HG03354 (cell line): Measurements from ENCODE around the gene RAB39B.
"Not testable (repeated sequence)": the region's sequence is repeated elsewhere in the genome, so short reads cannot be mapped to it uniquely, and the experiment has no call there.

Experiments used
- ATAC-seq: cut with Tn5 transposase; IDR thresholded peaks from one replicate; pipeline ENCODE4 v1.9.1; 2021; ENCODE audit warnings: mild to moderate bottlenecking; ENCODE audit not compliant: unreplicated experiment, poor library complexity, severe bottlenecking

RAB39B gene, protein sequence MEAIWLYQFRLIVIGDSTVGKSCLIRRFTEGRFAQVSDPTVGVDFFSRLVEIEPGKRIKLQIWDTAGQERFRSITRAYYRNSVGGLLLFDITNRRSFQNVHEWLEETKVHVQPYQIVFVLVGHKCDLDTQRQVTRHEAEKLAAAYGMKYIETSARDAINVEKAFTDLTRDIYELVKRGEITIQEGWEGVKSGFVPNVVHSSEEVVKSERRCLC

DNA sequence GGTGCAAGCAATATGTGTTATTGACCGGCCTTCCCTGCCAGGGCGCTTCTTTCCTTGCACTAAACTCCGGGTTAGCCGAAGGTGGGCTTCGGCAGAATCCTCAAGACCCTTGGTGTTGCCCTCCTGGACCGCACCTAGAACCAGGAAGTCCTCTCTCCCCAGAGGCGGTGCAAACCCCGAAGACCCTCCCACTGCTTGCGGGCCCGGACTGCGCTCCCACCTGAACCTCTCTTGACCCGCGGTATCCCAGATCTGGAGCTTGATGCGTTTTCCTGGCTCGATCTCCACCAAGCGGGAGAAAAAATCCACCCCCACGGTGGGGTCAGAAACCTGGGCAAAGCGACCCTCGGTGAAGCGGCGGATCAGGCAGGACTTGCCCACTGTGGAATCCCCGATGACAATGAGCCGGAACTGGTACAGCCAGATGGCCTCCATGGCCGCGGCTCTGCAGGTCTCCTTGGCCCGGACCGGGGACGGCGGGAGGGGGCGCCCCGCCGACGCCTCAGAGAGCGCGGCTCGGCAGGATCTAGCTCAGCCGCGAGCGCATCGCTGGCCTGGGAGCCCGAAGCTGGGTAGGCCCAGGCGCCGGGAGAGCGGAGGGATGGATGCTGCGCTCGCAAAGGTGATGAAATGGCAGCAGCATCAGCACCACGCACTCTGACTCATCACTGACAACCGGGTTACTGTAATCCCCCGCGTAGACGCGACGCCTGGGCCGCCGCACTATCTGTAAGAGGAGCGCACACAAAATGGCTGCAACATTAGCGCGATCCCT, at the start of gene RAB39B:
Gene RAB39B, minus strand, starts transcription at position 638 of the 775 bp plus-strand sequence. Its CDS starts 203 bp downstream, at position 435.
- ATAC-seq = peak; percentile 92

DNA sequence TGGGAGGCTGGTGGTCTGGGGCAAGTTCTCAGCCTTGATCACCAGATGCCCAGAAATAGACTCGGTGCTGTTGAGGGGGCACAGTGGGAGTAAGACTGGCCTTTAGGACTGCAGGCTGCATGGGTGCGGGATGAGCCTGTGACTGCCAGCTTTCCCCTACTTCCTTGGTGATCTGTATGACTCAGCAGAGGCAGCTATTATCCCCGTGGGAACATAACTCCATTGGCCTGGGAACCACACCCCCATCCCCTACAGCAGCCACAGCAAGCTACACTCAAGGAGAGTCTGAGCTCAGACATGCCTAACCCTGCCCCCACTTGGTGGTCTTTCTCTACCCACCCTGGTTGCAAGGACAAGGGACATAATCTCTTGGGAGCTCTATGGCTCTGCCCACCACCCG, 49.5 kb upstream of the RAB39B start:
- no peak for ATAC-seq

DNA sequence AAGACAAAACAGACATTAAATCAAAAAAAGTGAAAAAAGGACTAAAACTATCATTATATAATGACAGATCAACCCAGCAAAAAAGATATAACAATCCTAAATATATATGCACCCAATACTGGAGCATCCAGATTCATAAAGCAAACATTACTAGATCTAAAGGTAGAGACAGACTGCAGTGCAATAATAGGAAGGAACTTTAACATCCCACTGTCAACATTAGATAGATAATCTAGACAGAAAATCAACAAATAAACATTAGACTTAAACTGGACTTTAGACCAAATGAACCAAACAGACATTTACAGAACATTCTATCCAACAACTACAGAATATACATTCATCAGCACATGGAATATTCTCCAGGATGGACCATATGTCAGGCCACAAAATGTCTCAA, 29.5 kb upstream of the RAB39B start:
- no peak for ATAC-seq

DNA sequence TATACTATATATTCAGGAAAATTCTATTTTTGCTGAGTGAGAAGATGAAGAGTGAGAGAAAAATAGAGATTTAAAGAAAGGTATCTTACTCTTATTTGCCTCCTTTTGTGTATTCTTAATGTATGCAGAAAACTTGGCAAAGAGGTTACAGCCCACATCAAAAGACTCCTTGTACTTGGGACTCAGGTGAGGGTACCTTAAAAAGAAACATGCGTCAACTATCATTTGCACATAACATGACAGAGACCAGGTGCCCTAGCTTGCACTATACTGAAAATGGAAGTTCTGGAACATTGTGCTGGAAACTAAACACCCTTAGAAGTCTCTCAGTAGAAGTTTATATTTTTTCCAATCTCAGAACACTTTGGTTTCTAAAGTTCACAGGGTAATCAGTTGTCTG, 15.6 kb upstream of the RAB39B start:
- no peak for ATAC-seq

DNA sequence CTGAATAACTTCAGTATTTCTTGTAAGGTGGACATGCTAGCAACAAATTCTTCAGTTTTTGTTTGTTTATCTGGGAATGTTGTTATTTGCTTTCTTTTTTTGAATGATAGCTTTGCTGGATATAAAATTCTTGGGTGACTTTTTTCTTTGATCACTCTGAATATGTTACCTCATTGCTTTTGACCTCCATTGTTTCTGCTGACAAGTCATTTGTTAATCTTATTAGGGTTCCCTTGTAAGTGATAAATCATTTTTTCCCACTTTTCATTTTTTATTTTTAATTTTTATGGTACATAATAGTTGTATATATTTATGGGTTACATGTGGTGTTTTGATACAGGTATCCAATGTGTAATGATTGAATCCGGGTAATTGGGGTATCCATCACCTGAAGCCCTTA, 6.7 kb upstream of the RAB39B start:
- no peak for ATAC-seq

DNA sequence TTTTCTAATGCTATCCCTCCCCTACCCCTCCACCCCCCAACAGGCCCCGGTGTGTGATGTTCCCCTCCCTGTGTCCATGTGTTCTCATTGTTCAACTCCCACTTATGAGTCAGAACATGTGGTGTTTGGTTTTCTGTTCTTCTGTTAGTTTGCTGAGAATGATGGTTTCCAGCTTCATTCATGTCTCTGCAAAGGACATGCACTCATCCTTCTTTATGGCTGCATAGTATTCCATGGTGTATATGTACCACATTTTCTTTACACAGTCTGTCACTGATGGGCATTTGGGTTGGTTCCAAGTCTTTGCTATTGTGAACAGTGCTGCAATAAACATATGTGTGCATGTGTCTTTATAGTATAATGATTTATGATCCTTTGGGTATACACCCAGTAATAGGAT, 3.7 kb upstream of the RAB39B start:
- ATAC-seq = not testable (repeated sequence)

DNA sequence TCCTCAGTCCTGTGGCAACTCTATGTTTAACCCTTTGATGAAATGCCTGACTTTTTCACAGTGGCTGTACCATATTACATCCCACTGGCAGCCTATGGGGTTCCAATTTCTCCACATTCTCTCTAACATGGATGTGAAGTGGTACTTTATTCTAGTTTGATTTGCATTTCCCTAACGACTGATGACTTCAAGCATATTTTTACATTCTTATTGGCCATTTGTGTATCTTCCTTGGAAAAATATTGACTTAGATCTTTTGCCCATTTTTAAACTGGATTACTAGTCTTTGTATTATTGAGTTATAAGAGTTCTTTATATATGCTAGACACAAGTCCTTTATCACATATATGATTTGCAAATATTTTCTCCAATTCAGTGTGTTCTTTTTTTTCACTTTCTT, 2.1 kb upstream of the RAB39B start:
- ATAC-seq = no peak

DNA sequence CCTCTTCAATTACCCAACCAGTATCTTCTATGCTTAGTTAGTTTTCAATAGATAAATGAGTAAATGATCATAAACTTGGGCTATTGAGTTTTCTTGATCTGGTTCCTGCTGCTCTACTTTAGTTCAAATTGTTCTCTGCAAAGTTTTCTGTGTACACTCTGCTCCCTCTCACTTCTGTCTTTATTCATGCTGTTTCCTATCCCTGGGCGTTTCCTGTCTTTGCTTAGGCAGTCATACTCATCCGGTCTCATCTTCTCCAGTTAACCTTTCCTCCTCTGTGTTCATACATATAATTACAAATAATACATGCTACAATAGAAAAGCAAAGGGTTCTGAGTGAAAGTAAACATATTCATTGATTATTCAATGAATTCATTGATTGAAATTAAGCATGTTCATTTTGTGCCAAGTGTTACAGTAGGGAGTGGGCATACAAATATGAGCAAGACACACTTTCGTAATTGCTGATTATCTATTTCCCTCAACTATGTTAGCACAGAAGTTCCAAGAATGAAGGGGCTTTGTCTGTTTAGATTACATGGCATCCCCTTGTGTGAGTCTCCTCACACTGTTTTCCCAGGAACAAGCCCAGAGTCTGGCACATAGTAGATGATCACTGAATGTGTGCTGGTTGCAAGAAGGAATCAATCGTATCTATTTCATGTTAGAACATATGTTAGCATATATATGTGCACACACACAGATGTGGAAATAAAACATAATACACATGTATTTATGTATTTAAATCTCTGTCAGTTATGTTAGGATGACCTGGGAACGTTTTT, 1.1 kb downstream of the RAB39B start:
- peak; percentile 34 for ATAC-seq

DNA sequence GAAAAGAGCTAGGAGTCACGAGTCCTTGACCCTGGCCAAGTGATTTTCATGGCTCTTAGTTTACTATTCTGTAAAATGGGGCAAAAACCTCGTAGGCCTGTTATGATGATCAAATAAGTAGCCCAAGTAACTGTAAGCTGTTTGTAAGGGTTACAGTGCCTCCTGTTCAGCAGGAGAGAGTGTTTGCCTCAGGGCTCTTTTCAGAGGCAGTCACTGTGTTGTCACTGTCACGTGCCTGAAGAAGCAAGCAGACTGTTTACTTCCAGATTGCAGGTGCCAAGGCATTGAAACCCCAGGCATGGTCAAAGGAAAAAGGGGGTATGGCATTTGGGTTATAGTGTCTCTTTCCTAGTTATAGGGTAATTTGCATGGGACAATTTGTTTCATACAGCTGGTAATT, 4.5 kb downstream of the RAB39B start:
- ATAC-seq = no peak

DNA sequence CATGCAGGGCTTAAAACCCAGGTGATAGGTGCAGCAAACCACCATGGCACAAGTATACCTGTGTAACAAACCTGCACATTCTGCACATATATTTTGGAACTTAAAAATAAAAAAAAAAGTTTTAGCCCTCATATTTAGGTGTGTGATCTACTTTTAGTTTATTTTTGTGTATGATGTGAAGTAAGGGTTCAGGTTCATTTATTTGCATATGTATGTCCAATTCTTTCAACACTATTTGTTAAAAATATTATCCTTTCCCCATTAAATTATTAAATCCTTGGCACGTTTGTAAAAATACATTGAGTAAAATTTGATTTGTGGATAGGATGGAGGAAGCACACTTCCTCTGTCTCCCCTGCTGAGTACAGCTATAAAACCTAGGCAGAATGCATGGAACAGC, 12.9 kb downstream of the RAB39B start:
- no peak for ATAC-seq

DNA sequence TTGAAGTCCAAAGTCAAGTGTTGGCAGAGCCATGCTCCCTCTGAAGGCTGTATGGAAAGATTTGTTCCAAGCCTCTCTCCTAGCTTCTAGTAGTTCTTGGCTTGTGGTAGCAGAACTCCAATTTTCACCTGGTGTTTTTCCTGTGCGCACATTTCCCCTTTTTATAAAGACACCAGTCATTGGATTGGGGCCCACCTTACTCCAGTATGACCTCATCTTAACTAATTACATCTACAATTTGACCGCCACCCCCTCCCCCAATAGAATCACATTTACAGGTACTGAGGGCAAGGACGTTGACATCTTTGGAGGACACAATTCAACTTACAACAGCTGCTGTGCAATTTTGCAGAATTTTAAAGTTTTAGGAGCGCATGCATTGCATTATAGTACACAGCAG, 16.8 kb downstream of the RAB39B start:
- no peak for ATAC-seq

DNA sequence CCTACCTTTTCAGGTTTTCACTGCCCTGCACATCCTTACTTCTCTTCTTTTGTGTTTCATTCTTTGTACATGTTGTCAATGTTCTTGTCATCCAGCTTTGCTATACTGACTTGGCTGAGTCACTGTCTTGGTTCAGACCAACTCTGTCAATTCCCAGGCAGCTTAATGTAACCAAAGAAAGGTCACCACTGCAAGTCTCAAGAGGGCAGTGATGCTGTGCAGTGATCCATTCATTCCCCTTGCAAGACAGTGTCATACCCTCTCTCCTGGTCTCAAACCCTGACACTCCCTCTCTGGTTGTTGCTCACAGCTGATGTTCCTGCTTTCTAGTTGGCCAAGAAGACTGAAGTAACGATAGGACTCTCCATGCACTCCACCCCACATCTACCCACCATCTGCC, 17.5 kb downstream of the RAB39B start:
- ATAC-seq = no peak

DNA sequence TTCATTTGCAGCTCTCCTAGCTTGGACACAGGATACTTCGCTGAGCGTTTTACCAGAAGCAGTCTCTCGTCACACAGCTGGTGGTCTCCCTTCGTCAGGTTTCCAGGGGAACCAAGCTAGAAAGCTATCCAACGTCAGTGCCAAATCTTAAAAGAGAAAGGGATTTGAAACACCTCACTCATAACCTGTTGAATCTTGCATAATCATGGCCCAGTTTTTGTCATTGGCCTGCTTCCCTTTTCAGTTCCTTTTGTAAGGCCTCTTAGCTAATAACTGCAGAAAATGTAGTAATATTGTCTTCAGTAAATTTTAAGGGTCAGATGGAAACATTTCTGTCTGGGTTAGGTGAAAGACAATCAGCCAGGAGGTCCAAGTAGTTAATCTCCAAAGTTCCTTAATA, 22.0 kb downstream of the RAB39B start:
- no peak for ATAC-seq

DNA sequence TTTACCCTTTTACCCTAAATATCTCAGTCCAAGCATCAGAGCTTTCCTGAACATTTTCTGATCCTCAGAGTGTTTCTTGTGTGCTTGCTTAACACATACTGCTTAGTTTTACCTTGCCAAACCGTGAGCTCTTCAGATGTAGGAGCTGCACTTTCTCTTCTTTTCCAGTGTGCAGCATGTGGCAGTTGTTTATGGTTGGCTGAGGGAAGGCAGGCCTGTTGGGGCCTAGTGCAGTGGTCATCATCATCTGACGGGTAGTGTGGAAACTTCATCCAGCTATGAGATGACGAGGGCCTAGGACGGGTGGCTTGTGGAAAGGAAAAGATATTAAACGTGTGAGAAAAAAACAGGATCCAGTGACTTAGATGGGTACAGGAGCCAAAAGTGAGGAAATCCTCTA, 26.6 kb downstream of the RAB39B start:
- ATAC-seq = no peak

DNA sequence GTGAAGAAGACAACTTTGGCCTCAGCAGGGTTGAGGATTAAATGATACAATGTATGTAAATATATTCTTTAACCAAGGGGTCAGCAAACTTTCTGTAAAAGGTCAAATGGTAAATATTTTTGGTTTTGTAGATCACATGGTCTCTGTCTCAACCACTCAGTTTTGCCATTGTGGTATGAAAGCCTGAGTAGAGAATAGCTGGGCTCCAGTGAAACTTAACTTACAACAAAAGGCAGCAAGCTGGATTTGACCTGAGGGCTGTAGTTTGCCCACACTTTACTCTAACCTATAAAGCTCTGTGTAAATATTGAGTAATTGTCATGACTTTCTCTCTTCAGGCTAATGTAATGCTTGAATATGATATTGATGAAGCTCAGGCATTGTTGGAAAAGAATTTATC, 28.4 kb downstream of the RAB39B start:
- ATAC-seq = no peak

DNA sequence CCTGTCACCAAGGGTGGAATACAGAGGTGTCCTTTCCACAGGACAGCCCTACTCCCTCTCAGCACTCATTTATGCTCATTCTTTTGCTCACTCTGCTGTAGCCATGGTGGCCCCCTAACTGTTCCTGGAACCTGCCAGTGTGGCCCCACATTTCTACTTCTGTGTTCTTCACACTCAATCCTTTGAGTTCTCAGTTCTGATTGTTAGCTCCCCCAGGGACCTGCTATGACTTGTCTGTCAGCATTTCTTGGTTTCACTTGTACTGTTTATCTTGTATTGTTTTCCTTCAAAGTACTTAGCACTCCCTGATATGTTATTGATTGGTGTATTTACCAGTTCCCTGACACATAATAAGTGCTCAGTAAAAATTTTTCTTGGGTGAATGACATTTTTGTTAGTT, 33.1 kb downstream of the RAB39B start:
- peak; percentile 82 for ATAC-seq

DNA sequence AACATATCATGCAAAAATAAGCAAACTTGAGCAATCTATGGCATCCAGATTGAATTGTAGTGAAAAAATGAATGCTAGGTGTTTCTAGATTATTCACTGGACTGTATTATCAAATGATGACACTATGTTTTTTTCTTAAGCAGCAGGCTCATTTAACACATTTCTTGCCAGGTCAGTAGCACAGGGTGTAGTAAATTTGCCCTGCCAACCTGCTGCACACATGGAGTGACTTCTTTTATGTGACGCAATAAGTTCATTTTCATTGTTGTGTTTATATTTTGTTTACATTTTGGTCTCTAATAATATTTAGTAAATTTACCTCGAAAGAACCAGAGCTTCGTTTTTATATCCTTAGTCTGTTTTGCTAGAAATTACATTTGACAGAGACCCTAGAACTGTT, 38.5 kb downstream of the RAB39B start:
- no peak for ATAC-seq

DNA sequence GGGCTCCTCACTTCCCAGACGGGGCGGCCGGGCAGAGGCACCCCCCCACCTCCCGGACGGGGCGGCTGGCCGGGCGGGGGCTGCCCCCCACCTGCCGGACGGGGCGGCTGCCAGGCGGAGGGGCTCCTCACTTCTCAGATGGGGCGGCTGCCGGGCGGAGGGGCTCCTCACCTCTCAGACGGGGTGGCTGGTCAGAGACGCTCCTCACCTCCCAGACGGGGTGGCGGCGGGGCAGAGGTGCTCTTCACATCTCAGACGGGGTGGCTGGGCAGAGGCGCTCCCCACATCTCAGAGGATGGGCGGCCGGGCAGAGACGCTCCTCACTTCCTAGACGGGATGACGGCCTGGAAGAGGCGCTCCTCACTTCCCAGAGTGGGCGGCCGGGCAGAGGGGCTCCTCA, 40.5 kb downstream of the RAB39B start:
- not testable (repeated sequence) for ATAC-seq

DNA sequence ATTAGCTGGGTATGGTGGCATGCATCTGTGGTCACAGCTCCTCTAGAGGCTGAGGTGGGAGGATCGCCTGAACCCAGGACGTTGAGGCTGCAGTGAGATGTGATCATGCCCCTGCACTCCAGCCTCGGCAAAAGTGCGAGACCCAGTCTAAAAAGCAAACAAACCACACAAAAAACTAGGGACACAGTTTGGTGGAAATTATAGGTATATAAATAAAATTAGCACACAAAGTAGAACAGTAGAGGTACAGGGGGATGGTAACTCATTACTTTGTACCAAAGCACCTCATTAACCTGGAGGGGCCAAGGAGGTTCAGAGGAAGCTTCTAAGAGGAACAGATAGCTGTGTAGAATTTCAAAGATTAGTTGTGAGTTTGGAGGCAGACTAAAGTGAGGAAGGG, 42.9 kb downstream of the RAB39B start:
- no peak for ATAC-seq

DNA sequence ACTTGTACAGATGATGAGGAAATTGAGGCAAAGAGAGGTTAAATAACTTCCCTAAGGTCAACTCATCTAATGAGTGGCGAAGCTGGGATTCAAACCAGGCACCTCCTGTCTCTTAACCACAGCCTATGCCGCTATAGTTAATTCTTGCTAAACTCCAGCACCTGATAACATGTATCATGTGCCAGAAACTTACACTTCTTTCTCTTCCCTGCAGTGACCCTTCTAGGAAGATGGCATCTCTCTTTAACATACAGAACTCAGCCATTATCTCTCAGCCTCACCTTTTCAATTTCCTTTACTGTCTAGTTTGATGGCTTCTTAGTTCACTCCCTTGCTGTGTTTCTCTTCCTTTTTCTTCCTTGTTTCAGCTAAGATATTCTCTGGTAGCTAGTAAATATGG, 45.5 kb downstream of the RAB39B start:
- no peak for ATAC-seq

DNA sequence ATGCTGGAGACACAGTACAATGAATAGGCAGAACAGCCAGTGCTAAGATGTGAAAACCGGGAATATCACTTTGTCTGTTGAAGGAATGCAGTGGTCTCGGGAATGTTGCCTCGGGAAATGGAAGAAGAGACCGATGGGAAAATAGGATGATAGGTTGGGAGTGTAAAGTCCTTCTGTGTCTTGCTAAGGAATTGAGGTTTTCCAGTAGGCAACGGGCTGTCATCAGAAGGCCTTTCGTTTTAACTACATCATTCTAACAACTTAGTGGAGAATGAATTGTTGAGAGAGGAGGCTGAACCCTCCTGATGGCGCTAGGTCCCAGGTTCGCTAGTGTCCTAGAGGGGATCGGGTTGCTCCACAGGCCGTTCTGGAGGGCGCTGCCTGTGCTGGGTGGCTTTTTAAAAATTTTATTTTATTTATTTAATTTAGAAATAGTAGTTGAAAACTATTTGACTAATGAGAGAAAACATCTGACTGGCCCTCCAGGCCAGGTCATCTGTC, 47.3 kb downstream of the RAB39B start:
- ATAC-seq = no peak
